ENCODE measurements around the gene AGO3. TPM values are rescaled to one million over a fixed set of nuclear protein-coding genes. Genes with fewer than 3 reads are reported as not detected.

AGO3 gene
- total and polyA plus RNA-seq, 2 of the 13 experiments (the other 11 are each of a cell fraction or from before 2014, with no cell fraction given) = 21.2 to 27.1 TPM

GRCh38 chr1:36106269-36106668, 175.4 kb downstream of the AGO3 start (continued):
- TF ChIP-seq HNF1A (IDR thresholded peaks at IDR 0.05; ENCODE audit: low read depth) (no peak), HNF1A (CRISPR knock-in tag; IDR thresholded peaks at IDR 0.05; ENCODE audit: borderline replicate concordance) (no peak), SRY (CRISPR knock-in tag; IDR thresholded peaks at IDR 0.05) (no peak), ZNF441 (CRISPR knock-in tag; IDR thresholded peaks at IDR 0.05; ENCODE audit: borderline replicate concordance) (no peak), ZFX (CRISPR knock-in tag; IDR thresholded peaks at IDR 0.05; ENCODE audit: low read depth) (0 out of 2 replicates have a peak, but pooled peaks have one; percentile 40), ZNF737 (CRISPR knock-in tag; IDR thresholded peaks at IDR 0.05; ENCODE audit: borderline replicate concordance) (no peak), ZNF687 (CRISPR knock-in tag; IDR thresholded peaks at IDR 0.05) (peak; percentile 73), PITX1 (CRISPR knock-in tag; IDR thresholded peaks at IDR 0.05) (0 out of 2 replicates have a peak, but pooled peaks have one; percentile 31), ZNF274 (CRISPR knock-in tag; IDR thresholded peaks at IDR 0.05) (no peak), ZNF451 (CRISPR knock-in tag; IDR thresholded peaks at IDR 0.05) (no peak), RXRB (CRISPR knock-in tag; IDR thresholded peaks at IDR 0.05; ENCODE audit: borderline replicate concordance) (no peak)
